Measurements from ENCODE around the gene RNF7.
"Not testable (repeated sequence)": the region's sequence is repeated elsewhere in the genome, so short reads cannot be mapped to it uniquely, and the experiment has no call there.

The RNF7 gene

GRCh38 chr3:141779667-141780066 is 41.6 kb downstream of the RNF7 start:
- DNase-seq (ENCODE audit: low read depth, low spot score), result no peak

- DNase-seq (ENCODE audit: low read depth, low spot score), result no peak
Measured at GRCh38 chr3:141782386-141782932, 44.4 kb downstream of the RNF7 start.

GRCh38 chr3:141783632-141784031 is 45.5 kb downstream of the RNF7 start:
- DNase-seq (ENCODE audit: low read depth, low spot score), result no peak

GRCh38 chr3:141784096-141784495 is 46.0 kb downstream of the RNF7 start:
- DNase-seq (ENCODE audit: low read depth, low spot score), result no peak

GRCh38 chr3:141784531-141784930 is 46.4 kb downstream of the RNF7 start:
- no peak for DNase-seq (ENCODE audit: low read depth, low spot score)

- no peak for DNase-seq (ENCODE audit: low read depth, low spot score)
Measured at GRCh38 chr3:141788149-141788548, 50.1 kb downstream of the RNF7 start.

- DNase-seq (ENCODE audit: low read depth, low spot score), result not testable (repeated sequence)
Measured at GRCh38 chr3:141788750-141789149, 50.7 kb downstream of the RNF7 start.

- DNase-seq (ENCODE audit: low read depth, low spot score), result no peak
Measured at GRCh38 chr3:141789281-141789680, 51.2 kb downstream of the RNF7 start.

GRCh38 chr3:141790171-141790570 is 52.1 kb downstream of the RNF7 start:
- DNase-seq (ENCODE audit: low read depth, low spot score), result no peak

GRCh38 chr3:141792495-141792894 is 54.4 kb downstream of the RNF7 start:
- DNase-seq (ENCODE audit: low read depth, low spot score), result no peak

GRCh38 chr3:141793476-141794260 is 55.6 kb downstream of the RNF7 start:
- no peak for DNase-seq (ENCODE audit: low read depth, low spot score)

- DNase-seq (ENCODE audit: low read depth, low spot score), result no peak
Measured at GRCh38 chr3:141795276-141795675, 57.2 kb downstream of the RNF7 start.

- DNase-seq (ENCODE audit: low read depth, low spot score), result no peak
Measured at GRCh38 chr3:141795741-141796080, 57.6 kb downstream of the RNF7 start.

GRCh38 chr3:141796081-141796888 is 58.2 kb downstream of the RNF7 start:
- peak; percentile 60 for DNase-seq (ENCODE audit: low read depth, low spot score)

Data from activated naive CD8-positive, alpha-beta T cell treated with anti-CD3 and anti-CD28 coated beads, Interleukin-2, amount 50 U/mL, for 16 hours (primary cell).